Astrocyte of the cerebellum (primary cell): ENCODE data around the gene ERRFI1.

ENCODE experiments used
- DNase-seq: peaks from one replicate; pipeline ENCODE4 v3.0.0-alpha.2; 2011; ENCODE audit warnings: low read depth
- H3K4me3 ChIP-seq: 2 replicates; pipeline ENCODE4 v1.5.1; 2011; ENCODE audit warnings: mild to moderate bottlenecking, low read depth, low read length, moderate library complexity
- CTCF ChIP-seq: IDR thresholded peaks from 2 replicates; pipeline ENCODE4 v1.5.1; 2012; ENCODE audit warnings: low read length, low read depth, moderate library complexity, mild to moderate bottlenecking; ENCODE audit errors: missing control alignments
- in situ Hi-C: cut with HindIII; loops from 2 replicates; pipeline ENCODE4 v1.10.0; 2017; ENCODE audit warnings: low sequenced_read_pairs

The ERRFI1 gene

GRCh38 chr1:7993593-7994479, 32.3 kb downstream of the ERRFI1 start:
- H3K4me3 ChIP-seq, result no peak overlapping the region
- DNase-seq, result peak; percentile 76
- in situ Hi-C loops, result no loop called here
- TF ChIP-seq CTCF, result no peak

GRCh38 chr1:7992885-7993284, 33.2 kb downstream of the ERRFI1 start:
- in situ Hi-C loops, result no loop called here
- TF ChIP-seq CTCF, result no peak
- H3K4me3 ChIP-seq, result no peak overlapping the region
- no peak for DNase-seq

GRCh38 chr1:7991504-7992440, 34.3 kb downstream of the ERRFI1 start:
- TF ChIP-seq CTCF, result no peak
- in situ Hi-C loops, result no loop called here
- no peak for DNase-seq
- no peak overlapping the region for H3K4me3 ChIP-seq

- no peak overlapping the region for H3K4me3 ChIP-seq
- in situ Hi-C loops, result no loop called here
- peak; percentile 45 for DNase-seq
- no peak for TF ChIP-seq CTCF
Observed at GRCh38 chr1:7989762-7990428, 36.2 kb downstream of the ERRFI1 start.

- in situ Hi-C loops, result no loop called here
- H3K4me3 ChIP-seq, result no peak overlapping the region
- TF ChIP-seq CTCF, result no peak
- DNase-seq, result no peak
Observed at GRCh38 chr1:7988576-7988975, 37.5 kb downstream of the ERRFI1 start.

GRCh38 chr1:7987528-7987927, 38.6 kb downstream of the ERRFI1 start:
- in situ Hi-C loops, result no loop called here
- no peak for DNase-seq
- no peak overlapping the region for H3K4me3 ChIP-seq
- no peak for TF ChIP-seq CTCF
